K562 (cell line): ENCODE results near the gene ATP6V0C. TPM values are rescaled to one million over a fixed set of nuclear protein-coding genes. Genes with fewer than 3 reads are reported as not detected.

Source experiments
- FOS ChIP-seq: IDR thresholded peaks from 3 replicates; pipeline ENCODE4 v1.6.1; 2011; ENCODE audit not compliant: insufficient read length; ENCODE audit errors: extremely low read depth
- HEY1 ChIP-seq: fragments of 250-450 bp; sonication (Bioruptor Pico); IDR thresholded peaks from 2 replicates; pipeline ENCODE4 v1.5.0; 2020; ENCODE audit warnings: mild to moderate bottlenecking, moderate library complexity, borderline replicate concordance
- MTA3 ChIP-seq: fragments of 450-650 bp; formaldehyde crosslinking; IDR thresholded peaks from 2 replicates; pipeline ENCODE4 v1.6.1; 2017; ENCODE audit warnings: mild to moderate bottlenecking, borderline replicate concordance
- POLR2G ChIP-seq: fragments of 200-400 bp; formaldehyde crosslinking; IDR thresholded peaks from 2 replicates; pipeline ENCODE4 v1.6.1; 2017; ENCODE audit warnings: low read depth, mild to moderate bottlenecking, antibody characterized with exemption, low read length, moderate library complexity
- RBFOX2 ChIP-seq: fragments of 200-400 bp; formaldehyde crosslinking; IDR thresholded peaks from 2 replicates; pipeline ENCODE4 v1.6.1; 2017; ENCODE audit warnings: low read depth, mild to moderate bottlenecking, low read length, moderate library complexity
- RFX1 ChIP-seq: fragments of 450-650 bp; IDR thresholded peaks from 2 replicates; pipeline ENCODE4 v1.6.1; 2016; ENCODE audit warnings: mild to moderate bottlenecking, moderate library complexity
- RUNX1 ChIP-seq: sonication (generic); IDR thresholded peaks from 2 replicates; pipeline ENCODE4 v1.6.1; 2016; ENCODE audit warnings: antibody characterized with exemption, low read depth
- TAF9B ChIP-seq: fragments of 450-650 bp; IDR thresholded peaks from 2 replicates; pipeline ENCODE4 v1.6.1; 2018; ENCODE audit warnings: mild to moderate bottlenecking; ENCODE audit not compliant: partially characterized antibody
- ZFX ChIP-seq: sonication (generic); formaldehyde crosslinking; IDR thresholded peaks from 2 replicates; pipeline ENCODE4 v1.8.0; 2022; ENCODE audit warnings: mild to moderate bottlenecking, missing genetic modification reagents, moderate library complexity
- ZSCAN32 ChIP-seq: fragments of 450-650 bp; formaldehyde crosslinking; IDR thresholded peaks from 2 replicates; pipeline ENCODE4 v1.4.0; 2020; ENCODE audit warnings: mild to moderate bottlenecking, moderate library complexity
- polyA plus RNA-seq, 8 experiments: library from polyadenylated mRNA; depleted of rRNA in 4 of 8; stranded (reverse) in 5 of 8; unstranded in 3 of 8; fragments of >200 nt; fragmentation: Nextera tagmentation in 2 of 8; fragmentation: Illumina TruSeq in 1 of 8; extraction: Ambion mirVana in 2 of 8; extraction: Trizol in 1 of 8; gene quantifications; 2 replicates each; pipeline versions ENCODE4 v1.2.1 to v1.2.3, GENCODE V29; 2011 to 2014; ENCODE audit warnings: inconsistent platforms in 1 of 8, missing spikeins in 1 of 8
- total RNA-seq, 7 experiments: library from RNA; depleted of rRNA in 6 of 7; stranded (reverse); fragments of >200 nt in 6 of 7; fragmentation: Illumina TruSeq in 2 of 7; extraction: Trizol in 2 of 7; gene quantifications; 2 replicates each; pipeline versions ENCODE4 v1.2.1 to v1.2.3, GENCODE V29; 2011 to 2021; ENCODE audit warnings: low replicate concordance in 1 of 7
- TF ChIP-seq, protein P1 (sequence below): IDR thresholded peaks from 2 replicates; pipeline ENCODE4 v1.6.1; 2014; ENCODE audit warnings: antibody characterized with exemption
- TF ChIP-seq, protein P2 (sequence below): sonication (generic); formaldehyde crosslinking; IDR thresholded peaks from 2 replicates; pipeline ENCODE4 v1.8.0; 2022; ENCODE audit warnings: mild to moderate bottlenecking, missing genetic modification reagents
- TF ChIP-seq, protein P3 (sequence below): sonication (generic); formaldehyde crosslinking; IDR thresholded peaks from 2 replicates; pipeline ENCODE4 v1.8.0; 2022; ENCODE audit warnings: missing genetic modification reagents, mild to moderate bottlenecking, moderate library complexity, borderline replicate concordance

ATP6V0C gene
- total and polyA plus RNA-seq, 9 of the 15 experiments (the other 6 are each of a cell fraction or from before 2014, with no cell fraction given): 2.9 to 228 (median 22.7) TPM

DNA sequence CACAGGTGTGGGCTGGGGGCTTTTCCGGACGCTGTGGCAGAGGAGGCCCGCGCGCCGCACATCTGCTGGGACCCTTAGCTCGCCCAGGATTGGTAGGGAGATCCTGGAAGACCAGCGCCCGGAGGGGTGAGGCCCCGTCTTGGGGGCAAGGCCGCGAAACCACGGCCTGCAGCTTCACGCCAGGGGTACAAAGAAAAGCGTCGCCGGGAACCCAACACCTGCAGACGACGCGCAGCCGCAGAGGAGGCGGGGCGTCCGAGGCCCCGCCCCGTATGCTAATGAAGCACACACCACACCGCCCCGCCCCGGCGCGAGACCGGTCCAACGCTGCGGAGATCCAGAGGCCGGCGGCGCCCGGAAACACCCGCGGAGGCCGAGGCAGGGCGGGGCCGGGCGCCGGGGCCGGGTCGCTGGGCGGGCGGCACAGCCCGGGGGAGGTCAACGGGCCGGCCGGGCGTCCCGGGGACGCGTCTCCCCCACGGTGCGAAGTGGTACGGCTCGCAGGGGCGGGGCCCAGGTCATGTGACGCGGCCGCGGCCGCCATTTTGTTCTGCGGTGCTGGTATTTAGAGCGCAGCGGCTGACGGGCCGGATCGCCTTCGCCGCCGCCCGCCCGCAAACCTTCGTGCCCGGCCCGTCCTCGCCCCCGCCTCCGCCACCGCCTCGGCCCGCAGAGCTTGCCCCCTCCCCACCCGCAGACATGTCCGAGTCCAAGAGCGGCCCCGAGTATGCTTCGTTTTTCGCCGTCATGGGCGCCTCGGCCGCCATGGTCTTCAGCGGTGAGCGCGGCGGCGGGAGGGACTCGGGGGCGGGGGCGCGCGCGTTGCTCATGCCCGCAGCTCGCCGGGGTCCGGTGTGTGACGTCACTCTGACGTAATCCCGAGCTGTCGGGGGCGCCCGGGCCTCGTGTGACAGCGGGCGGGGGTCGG lies at the start of gene ATP6V0C (continued):
- TF ChIP-seq, protein P1, sequence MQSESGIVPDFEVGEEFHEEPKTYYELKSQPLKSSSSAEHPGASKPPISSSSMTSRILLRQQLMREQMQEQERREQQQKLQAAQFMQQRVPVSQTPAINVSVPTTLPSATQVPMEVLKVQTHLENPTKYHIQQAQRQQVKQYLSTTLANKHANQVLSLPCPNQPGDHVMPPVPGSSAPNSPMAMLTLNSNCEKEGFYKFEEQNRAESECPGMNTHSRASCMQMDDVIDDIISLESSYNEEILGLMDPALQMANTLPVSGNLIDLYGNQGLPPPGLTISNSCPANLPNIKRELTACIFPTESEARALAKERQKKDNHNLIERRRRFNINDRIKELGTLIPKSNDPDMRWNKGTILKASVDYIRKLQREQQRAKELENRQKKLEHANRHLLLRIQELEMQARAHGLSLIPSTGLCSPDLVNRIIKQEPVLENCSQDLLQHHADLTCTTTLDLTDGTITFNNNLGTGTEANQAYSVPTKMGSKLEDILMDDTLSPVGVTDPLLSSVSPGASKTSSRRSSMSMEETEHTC: peak; percentile 34; the same call in 1 of the 2 replicates
- TF ChIP-seq POLR2G: peak; percentile 93
- peak; percentile 67 for TF ChIP-seq ZFX (CRISPR knock-in tag)
- TF ChIP-seq RBFOX2: peak; percentile 87
- TF ChIP-seq, protein P2, sequence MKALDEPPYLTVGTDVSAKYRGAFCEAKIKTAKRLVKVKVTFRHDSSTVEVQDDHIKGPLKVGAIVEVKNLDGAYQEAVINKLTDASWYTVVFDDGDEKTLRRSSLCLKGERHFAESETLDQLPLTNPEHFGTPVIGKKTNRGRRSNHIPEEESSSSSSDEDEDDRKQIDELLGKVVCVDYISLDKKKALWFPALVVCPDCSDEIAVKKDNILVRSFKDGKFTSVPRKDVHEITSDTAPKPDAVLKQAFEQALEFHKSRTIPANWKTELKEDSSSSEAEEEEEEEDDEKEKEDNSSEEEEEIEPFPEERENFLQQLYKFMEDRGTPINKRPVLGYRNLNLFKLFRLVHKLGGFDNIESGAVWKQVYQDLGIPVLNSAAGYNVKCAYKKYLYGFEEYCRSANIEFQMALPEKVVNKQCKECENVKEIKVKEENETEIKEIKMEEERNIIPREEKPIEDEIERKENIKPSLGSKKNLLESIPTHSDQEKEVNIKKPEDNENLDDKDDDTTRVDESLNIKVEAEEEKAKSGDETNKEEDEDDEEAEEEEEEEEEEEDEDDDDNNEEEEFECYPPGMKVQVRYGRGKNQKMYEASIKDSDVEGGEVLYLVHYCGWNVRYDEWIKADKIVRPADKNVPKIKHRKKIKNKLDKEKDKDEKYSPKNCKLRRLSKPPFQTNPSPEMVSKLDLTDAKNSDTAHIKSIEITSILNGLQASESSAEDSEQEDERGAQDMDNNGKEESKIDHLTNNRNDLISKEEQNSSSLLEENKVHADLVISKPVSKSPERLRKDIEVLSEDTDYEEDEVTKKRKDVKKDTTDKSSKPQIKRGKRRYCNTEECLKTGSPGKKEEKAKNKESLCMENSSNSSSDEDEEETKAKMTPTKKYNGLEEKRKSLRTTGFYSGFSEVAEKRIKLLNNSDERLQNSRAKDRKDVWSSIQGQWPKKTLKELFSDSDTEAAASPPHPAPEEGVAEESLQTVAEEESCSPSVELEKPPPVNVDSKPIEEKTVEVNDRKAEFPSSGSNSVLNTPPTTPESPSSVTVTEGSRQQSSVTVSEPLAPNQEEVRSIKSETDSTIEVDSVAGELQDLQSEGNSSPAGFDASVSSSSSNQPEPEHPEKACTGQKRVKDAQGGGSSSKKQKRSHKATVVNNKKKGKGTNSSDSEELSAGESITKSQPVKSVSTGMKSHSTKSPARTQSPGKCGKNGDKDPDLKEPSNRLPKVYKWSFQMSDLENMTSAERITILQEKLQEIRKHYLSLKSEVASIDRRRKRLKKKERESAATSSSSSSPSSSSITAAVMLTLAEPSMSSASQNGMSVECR: peak; percentile 76; the same call in 1 of the 2 replicates
- no peak for TF ChIP-seq FOS
- TF ChIP-seq MTA3: peak; percentile 58
- TF ChIP-seq TAF9B: no peak
- TF ChIP-seq, protein P3, sequence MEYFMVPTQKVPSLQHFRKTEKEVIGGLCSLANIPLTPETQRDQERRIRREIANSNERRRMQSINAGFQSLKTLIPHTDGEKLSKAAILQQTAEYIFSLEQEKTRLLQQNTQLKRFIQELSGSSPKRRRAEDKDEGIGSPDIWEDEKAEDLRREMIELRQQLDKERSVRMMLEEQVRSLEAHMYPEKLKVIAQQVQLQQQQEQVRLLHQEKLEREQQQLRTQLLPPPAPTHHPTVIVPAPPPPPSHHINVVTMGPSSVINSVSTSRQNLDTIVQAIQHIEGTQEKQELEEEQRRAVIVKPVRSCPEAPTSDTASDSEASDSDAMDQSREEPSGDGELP (CRISPR knock-in tag): no peak; the same call in 1 of the 2 replicates
- TF ChIP-seq RFX1: no peak
- no peak for TF ChIP-seq ZSCAN32 (CRISPR knock-in tag)
- no peak for TF ChIP-seq HEY1
- no peak for TF ChIP-seq RUNX1
